COLO829 (cell line): ENCODE measurements around the gene PDZRN3.

ENCODE experiments used
- DNase-seq: peaks from one replicate; pipeline ENCODE4 v3.0.0; 2012; ENCODE audit warnings: low spot score

PDZRN3 gene

DNA sequence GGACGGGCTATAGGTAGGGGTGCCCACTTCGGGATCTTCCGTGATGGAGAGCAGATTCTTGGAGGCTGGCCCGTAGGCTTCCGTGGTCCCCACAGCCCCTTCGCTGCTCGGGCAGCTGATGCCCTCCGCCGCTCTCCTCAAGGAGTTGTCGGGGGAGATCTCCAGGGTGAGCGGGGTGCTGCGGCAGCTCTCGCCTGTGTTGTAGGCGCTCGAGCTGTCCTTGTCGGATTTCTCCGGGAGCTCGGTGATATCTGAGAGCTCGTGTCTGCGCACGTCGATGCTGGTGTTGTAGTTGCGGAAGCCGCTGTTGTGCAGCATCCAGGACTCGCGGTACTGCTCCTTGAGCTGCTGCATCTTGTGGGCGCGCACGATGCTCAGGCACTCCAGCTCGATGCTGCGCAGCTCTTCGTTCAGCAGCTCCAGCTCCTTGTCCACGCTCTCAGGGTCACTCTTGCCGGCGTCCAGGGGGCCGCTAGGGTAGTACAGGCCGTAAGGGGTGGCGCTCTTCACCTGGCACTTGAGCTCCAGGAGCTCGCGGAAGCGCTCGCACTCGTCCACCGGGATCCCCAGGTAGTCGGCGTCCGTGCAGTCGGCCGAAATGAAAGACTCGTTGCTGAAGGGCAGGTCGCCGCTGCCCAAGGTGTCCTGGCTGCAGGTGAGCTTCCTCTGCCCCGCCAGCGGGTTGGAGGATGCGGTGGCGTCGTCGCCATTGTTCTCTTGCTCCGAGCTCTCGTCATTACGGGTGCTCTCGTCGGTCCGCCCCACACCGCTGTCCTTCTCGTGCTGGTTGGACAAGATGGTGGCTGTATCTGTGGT lies 240.4 kb downstream of the PDZRN3 start:
- DNase-seq = no peak

DNA sequence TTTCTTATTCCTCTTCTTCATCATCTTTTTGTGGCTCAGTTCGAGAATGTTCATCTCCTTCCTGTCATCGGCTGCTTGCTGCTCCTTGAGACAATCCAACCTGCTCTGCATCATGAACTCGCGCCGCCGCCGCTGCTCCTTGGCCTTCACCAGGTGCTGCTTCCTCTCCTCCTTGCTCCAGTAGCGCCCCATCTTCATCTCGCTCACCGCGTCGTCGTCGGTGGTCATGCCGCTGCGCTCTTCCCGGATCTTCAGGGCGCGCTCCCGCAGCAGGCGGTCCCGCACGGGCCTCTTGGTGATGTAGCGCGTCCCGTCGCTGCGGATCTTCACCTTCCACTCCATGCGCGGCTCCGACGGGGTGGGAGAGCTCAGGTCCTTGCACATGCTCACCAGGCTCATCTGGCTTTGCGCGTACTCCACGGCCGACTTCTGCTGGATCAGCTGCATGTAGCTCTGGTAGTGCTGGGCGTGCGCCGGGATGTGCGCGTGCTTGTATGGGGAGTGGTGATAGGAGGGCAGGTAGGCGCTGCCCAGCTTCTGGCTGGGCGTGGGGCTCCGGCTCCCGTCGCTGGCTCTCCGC lies 241.2 kb downstream of the PDZRN3 start:
- no peak for DNase-seq

DNA sequence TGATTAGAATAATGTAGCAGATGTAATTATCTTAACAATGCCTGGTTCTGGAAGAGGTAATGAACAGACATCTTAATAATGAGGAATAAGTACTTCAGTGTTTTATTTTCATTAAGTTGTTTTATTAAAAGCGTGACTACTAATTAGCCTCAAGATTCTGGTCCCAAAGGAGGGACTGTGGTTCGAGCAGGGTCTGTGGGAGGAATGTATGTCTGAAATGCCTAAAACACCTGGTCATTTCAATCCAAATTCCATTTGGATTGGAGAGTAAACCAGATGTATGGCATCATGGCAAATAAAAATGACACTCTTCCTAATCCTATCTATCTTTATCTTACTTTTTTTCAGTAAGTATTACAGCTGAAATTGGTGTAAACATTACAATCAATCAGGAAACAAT lies 243.2 kb downstream of the PDZRN3 start:
- DNase-seq = no peak

DNA sequence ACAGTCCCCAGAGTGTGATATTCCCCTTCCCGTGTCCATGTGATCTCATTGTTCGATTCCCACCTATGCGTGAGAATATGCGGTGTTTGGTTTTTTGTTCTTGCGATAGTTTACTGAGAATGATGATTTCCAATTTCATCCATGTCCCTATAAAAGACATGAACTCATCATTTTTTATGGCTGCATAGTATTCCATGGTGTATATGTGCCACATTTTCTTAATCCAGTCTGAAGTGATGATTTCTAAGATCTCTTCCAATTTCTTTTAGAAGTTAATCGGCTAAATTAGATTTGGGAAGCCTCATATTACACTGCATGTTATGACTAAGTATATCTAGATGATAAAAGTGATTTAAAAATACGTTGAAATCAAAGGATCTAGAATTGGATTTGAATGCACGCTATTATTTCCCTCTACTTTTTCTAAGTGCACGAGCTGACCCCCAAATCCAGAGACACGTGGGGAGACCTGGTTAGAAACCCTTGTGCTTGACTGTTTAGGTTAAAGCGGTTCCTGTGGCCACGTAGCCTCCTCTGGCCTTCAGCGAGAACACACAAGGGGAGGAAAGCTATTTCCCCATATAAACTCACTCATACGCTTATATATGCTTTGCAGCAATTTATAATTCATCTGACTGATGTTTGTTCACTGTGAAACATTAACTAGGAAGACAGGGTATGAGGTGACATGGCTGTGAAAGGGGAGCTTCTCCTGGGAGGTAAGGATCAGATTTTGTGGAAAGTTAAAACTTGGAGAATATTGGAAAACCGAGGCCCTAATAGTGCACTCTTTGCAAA lies 243.8 kb downstream of the PDZRN3 start:
- DNase-seq = no peak

DNA sequence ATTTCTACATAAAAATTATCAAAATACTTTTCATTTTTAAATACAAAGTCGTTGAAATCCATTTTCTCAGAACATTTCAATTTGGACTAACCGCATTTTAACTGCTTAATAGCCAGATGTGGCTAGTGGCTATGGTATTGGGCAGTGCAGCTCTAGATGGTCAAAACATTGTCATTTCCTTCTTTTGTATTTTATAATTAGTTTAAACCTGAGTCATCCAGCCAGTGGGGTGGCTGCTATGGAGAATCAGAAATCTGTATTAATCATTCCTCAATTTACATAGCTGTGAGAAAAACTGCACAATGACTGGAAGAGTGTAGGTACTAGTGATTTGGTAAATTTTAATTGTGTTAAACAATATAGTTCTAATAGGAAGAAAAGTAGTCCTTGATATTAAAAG lies 245.3 kb downstream of the PDZRN3 start:
- DNase-seq = no peak

DNA sequence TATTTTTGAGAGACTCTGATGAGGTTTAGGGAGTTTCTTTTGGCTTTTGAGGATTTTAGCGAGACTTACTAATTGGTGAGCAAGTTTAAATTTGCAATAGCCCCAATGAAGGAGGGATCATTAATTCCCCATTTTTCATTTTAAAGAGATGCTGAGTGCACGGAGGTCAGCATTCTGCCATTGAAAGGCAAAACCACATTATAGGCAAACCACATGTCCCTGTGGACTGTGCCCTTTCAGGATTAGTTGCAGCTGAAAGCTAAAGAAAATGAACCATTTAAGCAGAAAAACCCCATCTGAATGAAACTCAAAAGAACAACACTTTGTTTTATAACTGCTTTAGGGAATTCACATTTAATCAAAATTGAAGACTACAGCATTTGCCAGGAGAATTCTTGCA lies 246.5 kb downstream of the PDZRN3 start:
- peak; percentile 63 for DNase-seq

DNA sequence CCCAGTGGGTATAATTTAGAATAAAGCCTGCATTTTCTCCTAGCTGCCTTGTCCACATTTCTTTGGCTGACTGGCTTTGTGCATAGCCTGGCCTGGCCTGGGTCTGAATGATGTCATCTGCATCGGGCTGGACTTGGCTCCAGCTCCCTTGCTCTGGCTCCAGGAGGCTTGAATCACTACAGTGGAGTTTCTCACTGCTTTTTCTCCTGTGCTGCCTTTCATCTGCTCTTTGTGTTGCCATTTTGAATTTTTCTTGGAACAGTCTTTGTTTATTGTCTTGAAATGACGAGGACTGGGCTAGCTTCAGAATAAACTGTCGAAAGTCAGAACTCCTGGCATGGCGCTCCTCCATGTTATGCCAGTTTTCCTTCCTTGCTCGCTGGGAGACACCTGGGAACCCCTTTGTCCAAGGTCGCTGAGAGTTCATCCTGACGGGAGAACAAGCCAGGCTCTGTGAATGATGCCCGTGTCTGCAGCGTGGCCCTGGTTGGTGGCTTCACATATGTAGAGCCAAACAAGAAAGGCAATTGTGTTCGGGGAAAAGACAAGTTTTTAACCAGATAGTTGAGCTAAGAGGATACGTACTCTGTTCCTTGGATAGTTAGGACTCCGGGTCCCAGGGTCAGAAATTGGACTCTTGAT lies 258.9 kb downstream of the PDZRN3 start:
- DNase-seq = peak; percentile 47

DNA sequence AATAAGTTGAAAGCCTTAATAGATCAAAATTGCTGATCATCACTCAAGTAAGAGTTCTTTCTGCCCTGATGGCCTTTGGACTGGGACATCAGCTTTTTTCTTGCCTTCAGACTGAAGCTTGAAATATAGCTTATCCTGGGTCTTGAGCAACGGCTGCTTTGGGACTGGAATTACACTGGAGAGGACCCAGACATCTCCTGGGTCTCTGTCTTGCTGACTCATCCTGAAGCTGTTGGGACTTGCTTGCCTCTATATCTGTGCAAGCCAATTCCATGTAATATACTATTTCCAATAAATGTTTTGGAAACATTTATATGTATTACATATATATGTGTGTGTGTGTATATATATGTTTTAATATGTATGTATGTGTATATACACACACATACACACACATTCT lies 260.2 kb downstream of the PDZRN3 start:
- DNase-seq = no peak

DNA sequence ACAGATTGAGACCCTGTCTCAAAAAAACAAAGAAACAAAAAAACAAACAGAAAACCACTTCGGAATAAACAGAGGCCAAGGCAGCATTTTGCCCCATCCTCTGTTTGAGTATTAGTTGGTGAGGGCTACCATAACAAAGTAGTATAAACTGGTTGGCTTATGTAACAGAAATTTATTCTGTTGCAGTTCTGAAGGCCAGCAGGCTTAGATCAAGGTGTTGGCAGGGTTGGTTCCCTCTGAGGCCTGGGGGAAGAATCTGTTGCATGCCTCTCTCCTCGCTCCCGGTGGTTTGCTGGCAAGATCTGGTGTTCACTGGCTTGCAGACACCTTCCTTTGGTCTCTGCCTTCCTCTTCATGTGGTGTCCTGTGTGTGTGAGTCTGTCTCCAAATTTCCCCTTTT lies 261.6 kb downstream of the PDZRN3 start:
- DNase-seq = no peak

DNA sequence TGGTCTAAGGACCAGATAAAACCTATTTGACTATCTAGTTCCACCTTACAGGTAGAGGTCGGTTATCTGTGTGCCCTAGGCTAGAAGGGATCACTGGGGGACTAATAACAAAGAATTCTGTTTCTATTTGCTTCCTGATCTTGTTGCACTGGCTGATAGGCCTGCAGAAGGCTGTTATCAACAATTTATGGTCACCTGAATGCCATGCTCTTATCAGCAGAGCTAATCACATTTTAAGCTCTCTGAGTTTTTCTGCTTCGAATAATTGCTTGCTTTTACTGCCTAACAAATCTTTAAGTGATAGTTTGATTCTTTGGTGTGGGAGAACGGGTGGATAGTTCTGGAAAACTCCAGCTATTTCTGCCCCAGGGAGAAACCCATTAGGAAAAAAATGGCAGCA lies 263.1 kb downstream of the PDZRN3 start:
- no peak for DNase-seq

DNA sequence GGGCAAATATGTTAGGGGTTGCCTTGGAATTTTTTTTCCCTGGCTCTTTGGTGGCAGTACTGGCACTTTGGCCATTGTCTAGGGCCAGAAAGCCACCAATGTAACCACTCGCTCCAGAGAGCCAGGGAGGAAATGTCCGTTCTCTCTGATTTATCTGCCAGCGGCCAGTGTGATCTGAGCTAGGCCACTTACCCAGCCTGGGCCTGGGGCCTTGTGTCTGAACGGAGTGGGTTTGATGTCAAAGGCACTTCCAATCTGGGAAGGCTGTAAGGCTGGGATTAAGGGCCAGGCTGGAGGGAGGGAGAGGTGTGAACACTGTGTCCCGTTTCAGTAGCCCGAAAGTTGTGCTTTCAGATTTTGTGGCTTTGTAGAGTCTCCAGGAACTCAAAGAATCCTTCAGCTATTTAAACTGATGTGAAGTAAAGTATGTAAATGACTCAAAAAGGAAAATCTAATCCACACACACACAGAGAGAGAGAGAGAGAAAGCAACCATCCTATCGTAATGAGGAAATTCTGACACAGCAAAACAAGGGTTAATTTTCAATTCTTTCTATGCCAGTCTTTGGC lies 271.0 kb downstream of the PDZRN3 start:
- no peak for DNase-seq

DNA sequence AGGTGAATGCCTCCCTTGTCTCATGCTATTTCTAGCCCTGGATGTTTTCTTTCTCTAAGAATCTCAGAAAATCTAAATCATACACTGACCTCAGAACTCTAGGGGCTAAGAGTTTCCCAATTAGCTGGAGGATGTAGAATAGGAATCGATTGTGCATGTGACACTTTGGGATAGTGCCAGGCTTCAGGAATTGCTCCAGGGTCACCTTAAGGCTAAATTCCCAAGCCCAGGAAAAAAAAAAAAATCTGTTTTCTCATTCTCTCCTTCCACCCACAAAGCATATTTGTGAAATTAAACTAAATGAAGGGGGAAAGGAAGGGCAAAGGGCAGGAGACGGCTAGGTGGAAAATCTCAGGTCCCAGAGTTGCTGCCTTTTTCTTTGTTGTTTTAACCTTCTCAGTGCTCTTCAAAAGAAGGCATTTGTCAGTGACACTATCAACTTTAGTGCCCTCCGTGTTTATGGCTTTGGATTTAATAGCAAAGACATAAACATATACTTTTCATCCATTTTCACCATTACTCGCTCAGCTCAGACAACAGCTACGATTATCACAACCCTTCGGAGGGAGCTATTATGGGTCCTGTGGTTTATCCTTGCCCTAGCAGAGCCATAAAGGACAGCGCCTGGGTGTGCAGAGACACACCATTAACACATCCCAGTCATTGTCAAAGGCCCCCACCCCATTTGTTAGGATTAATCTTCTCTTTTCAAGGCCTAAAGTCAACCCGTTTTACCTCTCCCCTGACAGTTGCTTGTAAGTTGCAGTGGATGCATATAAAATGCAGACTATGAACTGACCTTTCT lies 271.7 kb downstream of the PDZRN3 start:
- no peak for DNase-seq

DNA sequence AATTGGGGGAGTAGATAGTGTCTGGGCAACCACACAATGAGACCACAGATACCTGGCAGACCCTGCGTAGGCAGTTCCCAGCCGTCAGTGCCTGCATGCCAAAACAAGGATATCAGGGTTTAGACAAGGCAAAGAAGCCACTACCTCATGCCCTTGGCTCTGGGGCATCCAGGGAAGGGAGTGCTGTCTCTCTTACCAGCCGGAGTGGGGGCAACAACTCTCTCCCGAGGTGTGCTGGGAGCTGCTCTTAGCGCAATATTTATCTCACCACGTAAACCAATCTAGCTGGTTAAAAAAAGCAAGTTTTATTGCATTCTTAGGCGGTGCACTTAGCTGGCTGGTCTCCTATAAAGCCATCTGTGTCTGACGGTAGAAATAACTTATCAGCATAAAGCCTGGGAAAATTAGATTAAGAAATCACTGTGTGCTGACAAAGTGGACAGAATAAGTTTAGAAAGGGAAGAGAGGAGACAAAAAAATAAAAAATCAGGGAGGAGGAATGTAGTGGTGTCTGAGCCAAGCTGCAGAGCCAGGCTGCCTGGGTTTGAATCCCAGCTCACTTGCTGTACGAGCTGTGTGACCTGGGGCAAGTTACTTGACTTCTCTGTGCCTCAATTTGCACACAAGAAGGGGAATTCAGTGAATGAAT lies 273.2 kb downstream of the PDZRN3 start:
- no peak for DNase-seq

DNA sequence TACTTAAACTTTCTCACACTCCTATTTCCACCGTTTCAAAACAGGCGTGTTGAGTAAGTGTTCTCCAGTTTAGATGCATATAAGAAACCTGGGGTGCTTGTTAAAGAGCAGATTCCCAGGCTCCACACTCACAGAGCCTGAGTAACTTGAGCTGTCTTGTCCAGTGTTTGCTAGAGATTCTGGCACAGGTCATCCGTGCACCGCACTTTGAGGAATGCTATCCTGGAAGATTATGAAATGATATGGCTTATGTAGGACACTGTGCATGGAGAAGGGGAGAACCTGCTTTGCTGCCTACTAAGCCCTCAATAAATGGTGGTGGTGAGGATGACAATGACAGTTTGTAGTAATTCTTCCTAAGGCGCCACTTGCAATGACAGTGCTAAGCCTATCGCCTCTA lies 273.7 kb downstream of the PDZRN3 start:
- no peak for DNase-seq

DNA sequence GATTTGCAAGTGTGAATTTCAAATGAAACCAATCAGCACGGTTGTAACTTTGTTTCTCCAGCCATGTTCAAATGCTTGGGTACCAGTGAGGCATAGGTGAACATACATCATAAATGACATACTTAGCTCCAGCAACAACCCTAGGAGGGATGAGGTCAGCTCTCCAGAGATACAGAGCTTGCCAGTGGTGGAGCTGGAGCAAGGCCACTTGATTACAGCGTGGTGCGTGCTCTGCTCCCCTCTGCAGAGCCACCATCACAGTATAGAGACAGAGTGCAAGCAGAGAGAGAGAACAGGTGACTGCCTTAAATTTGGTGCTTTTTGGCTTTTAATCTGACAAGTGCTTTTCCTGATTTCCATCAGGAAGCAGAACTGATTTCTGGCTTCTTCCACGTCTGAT lies 275.1 kb downstream of the PDZRN3 start:
- no peak for DNase-seq

DNA sequence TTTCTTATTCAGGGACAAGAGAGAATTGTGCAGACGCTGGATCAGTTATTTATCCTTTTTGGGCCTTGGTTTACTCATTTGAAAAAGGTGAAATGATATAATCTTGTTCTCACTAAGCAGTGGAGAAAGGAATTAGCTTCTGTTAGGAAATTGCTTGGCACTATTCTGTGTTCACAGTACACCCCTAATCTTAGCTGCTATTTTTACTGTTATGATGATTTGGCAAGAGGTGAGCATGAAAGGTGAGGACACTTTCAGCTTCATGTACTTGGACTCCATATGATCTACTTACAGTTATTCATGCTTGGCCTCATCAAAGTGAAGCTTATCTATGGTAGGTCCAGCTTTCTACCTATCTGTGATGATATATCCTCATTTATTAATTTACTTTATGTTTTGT lies 282.7 kb downstream of the PDZRN3 start:
- no peak for DNase-seq

DNA sequence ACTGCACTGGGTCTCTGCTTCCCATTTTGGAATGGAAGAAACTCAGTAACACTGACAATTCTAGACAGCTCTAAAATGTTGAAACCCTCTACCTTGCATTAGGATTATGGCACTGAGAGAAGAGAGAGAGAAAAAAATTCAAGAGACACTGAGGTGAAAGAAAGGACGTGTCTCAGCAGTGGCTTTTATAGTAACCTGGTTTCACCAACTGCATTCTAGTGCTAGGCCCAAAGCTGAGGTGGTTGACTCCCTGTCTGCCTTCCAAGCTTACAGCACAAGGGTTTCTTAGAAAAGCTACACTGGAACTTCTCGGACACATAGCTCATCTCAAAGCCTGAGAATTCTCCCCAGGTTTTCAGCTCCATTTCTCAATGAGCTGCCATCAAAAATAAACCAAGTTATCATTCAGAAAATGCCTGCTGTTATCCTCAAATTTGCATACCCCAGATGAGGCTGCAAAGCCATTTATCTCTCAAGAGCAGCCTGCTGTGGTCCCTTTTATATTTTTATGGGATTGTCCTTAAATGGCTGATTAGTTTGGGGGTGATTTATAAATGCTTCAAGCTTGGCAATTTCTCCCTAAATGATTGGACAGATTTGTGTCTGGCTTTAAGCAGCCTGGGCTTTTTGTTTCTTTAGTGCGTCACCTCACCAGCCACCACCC lies 283.3 kb downstream of the PDZRN3 start:
- DNase-seq = no peak

DNA sequence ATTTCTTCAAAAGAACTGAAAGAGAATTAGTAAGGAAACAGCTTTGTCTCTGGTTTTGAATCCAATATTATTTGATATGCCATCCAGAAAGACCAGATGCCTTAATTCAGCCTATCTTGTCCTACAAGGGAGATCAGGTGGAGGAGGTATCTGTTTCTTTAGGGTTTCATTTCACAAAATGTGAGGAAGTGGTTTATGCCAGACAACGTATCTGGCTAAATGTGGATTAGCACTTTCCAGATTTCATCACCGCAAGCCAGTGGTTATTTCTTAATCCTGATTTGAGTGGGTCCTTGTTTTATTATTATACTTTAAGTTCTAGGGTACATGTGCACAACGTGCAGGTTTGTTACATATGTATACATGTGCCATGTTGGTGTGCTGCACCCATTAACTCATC lies 292.2 kb downstream of the PDZRN3 start:
- no peak for DNase-seq
